ENCODE results near the gene E2F8. TPM values are rescaled to one million over a fixed set of nuclear protein-coding genes. Genes with fewer than 3 reads are reported as not detected.

E2F8 gene
- total and polyA plus RNA-seq, 2 experiments from 2014 or later, result 8.3 to 10.6 TPM

DNA sequence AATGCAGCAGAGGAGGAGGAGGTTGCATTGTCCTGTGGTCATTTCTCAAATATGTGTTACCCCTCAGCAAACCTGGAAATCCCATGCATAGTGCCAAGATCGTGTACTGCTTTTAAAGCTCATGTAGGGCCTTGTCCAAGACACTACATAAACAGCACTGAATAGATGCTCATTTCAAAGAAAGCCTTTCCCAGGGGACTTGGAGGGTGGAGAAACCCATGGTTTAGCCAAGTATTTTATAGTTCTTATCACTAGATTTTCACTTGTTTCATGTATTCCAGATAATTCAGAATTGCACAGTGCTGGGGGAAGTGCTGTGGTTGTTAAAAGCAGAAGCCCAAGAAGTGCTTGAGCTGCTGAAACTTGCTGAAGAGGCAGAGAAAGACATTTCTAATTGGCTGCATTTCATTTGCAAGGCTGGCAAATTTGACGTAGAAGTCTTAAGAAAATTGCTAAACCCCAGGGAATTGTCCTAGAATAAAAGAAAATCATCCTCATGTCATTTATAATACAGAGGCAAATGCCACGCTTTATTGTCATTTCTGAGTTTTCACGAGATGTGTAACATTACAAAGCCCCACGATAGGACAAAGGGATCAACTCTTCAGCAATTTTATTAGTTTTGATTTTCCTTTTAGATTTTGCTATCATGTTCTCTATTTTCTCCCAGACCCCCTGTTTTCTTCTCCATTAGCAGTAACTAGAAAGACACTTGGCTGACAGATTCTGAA lies 59.0 kb downstream of the E2F8 start:
- Histone ChIP-seq H3K9me2 (ENCODE audit: insufficient read depth) (peaks cover 3% of the 10 kb centered on the region; the same call in 1 of the 2 replicates), H3K79me2 (replicated peaks; ENCODE audit: insufficient read depth) (no peaks in the 10 kb centered on the region), H3K4me3 (no peak overlapping the region), H3K27me3 (ENCODE audit: insufficient read depth) (no peaks in the 10 kb centered on the region), H2AFZ (no peak overlapping the region), H3K4me1 (ENCODE audit: insufficient read depth) (no peaks in the 10 kb centered on the region), H3K27ac (ENCODE audit: low read depth) (no peak overlapping the region), H4K20me1 (replicated peaks; ENCODE audit: insufficient read depth) (no peaks in the 10 kb centered on the region), H3K36me3 (ENCODE audit: insufficient read depth) (peaks cover 7% of the 10 kb centered on the region; the same call in 1 of the 2 replicates), H3K4me2 (no peak overlapping the region), H3F3A (replicated peaks; ENCODE audit: low read depth) (no peaks in the 10 kb centered on the region)
- DNase-seq (ENCODE audit: low spot score) (no peak), ATAC-seq (no peak)
- TF ChIP-seq POLR2AphosphoS5 (IDR thresholded peaks at IDR 0.05; ENCODE audit: low read depth), result no peak
- TF ChIP-seq, protein P1, sequence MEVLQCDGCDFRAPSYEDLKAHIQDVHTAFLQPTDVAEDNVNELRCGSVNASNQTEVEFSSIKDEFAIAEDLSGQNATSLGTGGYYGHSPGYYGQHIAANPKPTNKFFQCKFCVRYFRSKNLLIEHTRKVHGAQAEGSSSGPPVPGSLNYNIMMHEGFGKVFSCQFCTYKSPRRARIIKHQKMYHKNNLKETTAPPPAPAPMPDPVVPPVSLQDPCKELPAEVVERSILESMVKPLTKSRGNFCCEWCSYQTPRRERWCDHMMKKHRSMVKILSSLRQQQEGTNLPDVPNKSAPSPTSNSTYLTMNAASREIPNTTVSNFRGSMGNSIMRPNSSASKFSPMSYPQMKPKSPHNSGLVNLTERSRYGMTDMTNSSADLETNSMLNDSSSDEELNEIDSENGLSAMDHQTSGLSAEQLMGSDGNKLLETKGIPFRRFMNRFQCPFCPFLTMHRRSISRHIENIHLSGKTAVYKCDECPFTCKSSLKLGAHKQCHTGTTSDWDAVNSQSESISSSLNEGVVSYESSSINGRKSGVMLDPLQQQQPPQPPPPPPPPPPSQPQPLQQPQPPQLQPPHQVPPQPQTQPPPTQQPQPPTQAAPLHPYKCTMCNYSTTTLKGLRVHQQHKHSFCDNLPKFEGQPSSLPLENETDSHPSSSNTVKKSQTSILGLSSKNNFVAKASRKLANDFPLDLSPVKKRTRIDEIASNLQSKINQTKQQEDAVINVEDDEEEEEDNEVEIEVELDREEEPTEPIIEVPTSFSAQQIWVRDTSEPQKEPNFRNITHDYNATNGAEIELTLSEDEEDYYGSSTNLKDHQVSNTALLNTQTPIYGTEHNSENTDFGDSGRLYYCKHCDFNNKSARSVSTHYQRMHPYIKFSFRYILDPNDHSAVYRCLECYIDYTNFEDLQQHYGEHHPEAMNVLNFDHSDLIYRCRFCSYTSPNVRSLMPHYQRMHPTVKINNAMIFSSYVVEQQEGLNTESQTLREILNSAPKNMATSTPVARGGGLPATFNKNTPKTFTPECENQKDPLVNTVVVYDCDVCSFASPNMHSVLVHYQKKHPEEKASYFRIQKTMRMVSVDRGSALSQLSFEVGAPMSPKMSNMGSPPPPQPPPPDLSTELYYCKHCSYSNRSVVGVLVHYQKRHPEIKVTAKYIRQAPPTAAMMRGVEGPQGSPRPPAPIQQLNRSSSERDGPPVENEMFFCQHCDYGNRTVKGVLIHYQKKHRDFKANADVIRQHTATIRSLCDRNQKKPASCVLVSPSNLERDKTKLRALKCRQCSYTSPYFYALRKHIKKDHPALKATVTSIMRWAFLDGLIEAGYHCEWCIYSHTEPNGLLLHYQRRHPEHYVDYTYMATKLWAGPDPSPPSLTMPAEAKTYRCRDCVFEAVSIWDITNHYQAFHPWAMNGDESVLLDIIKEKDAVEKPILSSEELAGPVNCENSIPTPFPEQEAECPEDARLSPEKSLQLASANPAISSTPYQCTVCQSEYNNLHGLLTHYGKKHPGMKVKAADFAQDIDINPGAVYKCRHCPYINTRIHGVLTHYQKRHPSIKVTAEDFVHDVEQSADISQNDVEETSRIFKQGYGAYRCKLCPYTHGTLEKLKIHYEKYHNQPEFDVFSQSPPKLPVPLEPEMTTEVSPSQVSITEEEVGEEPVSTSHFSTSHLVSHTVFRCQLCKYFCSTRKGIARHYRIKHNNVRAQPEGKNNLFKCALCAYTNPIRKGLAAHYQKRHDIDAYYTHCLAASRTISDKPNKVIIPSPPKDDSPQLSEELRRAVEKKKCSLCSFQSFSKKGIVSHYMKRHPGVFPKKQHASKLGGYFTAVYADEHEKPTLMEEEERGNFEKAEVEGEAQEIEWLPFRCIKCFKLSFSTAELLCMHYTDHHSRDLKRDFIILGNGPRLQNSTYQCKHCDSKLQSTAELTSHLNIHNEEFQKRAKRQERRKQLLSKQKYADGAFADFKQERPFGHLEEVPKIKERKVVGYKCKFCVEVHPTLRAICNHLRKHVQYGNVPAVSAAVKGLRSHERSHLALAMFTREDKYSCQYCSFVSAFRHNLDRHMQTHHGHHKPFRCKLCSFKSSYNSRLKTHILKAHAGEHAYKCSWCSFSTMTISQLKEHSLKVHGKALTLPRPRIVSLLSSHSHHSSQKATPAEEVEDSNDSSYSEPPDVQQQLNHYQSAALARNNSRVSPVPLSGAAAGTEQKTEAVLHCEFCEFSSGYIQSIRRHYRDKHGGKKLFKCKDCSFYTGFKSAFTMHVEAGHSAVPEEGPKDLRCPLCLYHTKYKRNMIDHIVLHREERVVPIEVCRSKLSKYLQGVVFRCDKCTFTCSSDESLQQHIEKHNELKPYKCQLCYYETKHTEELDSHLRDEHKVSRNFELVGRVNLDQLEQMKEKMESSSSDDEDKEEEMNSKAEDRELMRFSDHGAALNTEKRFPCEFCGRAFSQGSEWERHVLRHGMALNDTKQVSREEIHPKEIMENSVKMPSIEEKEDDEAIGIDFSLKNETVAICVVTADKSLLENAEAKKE (CRISPR knock-in tag; IDR thresholded peaks at IDR 0.05), result no peak
- TF ChIP-seq, protein P2, sequence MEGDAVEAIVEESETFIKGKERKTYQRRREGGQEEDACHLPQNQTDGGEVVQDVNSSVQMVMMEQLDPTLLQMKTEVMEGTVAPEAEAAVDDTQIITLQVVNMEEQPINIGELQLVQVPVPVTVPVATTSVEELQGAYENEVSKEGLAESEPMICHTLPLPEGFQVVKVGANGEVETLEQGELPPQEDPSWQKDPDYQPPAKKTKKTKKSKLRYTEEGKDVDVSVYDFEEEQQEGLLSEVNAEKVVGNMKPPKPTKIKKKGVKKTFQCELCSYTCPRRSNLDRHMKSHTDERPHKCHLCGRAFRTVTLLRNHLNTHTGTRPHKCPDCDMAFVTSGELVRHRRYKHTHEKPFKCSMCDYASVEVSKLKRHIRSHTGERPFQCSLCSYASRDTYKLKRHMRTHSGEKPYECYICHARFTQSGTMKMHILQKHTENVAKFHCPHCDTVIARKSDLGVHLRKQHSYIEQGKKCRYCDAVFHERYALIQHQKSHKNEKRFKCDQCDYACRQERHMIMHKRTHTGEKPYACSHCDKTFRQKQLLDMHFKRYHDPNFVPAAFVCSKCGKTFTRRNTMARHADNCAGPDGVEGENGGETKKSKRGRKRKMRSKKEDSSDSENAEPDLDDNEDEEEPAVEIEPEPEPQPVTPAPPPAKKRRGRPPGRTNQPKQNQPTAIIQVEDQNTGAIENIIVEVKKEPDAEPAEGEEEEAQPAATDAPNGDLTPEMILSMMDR (conservative IDR thresholded peaks at IDR 0.05; ENCODE audit: low read depth in 2 of 2), result no peak
- Mint-ChIP-seq H3K27ac (no peak overlapping the region), H3K9me3 (no peaks in the 10 kb centered on the region), H3K4me1 (no peaks in the 10 kb centered on the region), H3K27me3 (ENCODE audit: insufficient read depth, low read depth, poor library complexity) (no peaks in the 10 kb centered on the region), H3K36me3 (ENCODE audit: low read depth) (no peaks in the 10 kb centered on the region; the same call in 2 of the 3 replicates), H3K4me3 (no peak overlapping the region)
